ENCODE data around the gene NOX1. TPM values are rescaled to one million over a fixed set of nuclear protein-coding genes. Genes with fewer than 3 reads are reported as not detected.
"Not testable (repeated sequence)": the region's sequence is repeated elsewhere in the genome, so short reads cannot be mapped to it uniquely, and the experiment has no call there.

Gene NOX1
- total RNA-seq, 1 experiment from 2014 or later, result not detected

- in situ Hi-C loops (cut with HindIII; ENCODE audit: low pct_unique_long_range_greater_than_20kb, low sequenced_read_pairs), result no loop called here
- no peak for DNase-seq (ENCODE audit: low read depth)
Observed at GRCh38 chrX:100830143-100830542, 44.0 kb downstream of the NOX1 start.

GRCh38 chrX:100829730-100830129, 44.4 kb downstream of the NOX1 start:
- no peak for DNase-seq (ENCODE audit: low read depth)

GRCh38 chrX:100819837-100820666, 54.1 kb downstream of the NOX1 start, which contains the start of gene CSTF2:
TSS of gene CSTF2 (plus strand) at chrX:100820391. CDS start at chrX:100820417, 26 bp downstream.
- in situ Hi-C loops (cut with HindIII; ENCODE audit: low pct_unique_long_range_greater_than_20kb, low sequenced_read_pairs), result no loop called here
- DNase-seq (ENCODE audit: low read depth), result peak; percentile 78

More at GRCh38 chrX:100829730-100830129, 44.4 kb downstream of the NOX1 start:
- in situ Hi-C loops (cut with HindIII; ENCODE audit: low pct_unique_long_range_greater_than_20kb, low sequenced_read_pairs), result no loop called here

GRCh38 chrX:100819534-100819836, 54.7 kb downstream of the NOX1 start:
- in situ Hi-C loops (cut with HindIII; ENCODE audit: low pct_unique_long_range_greater_than_20kb, low sequenced_read_pairs), result no loop called here
- no peak for DNase-seq (ENCODE audit: low read depth)

- in situ Hi-C loops (cut with HindIII; ENCODE audit: low pct_unique_long_range_greater_than_20kb, low sequenced_read_pairs), result no loop called here
- DNase-seq (ENCODE audit: low read depth), result no peak
Observed at GRCh38 chrX:100817340-100817739, 56.8 kb downstream of the NOX1 start.

- in situ Hi-C loops (cut with HindIII; ENCODE audit: low pct_unique_long_range_greater_than_20kb, low sequenced_read_pairs), result no loop called here
- DNase-seq (ENCODE audit: low read depth), result no peak
Observed at GRCh38 chrX:100812216-100813158, 61.7 kb downstream of the NOX1 start.

- in situ Hi-C loops (cut with HindIII; ENCODE audit: low pct_unique_long_range_greater_than_20kb, low sequenced_read_pairs); DNase-seq (ENCODE audit: low read depth): not testable (repeated sequence)
Observed at GRCh38 chrX:100808265-100808664, 65.9 kb downstream of the NOX1 start.

- in situ Hi-C loops (cut with HindIII; ENCODE audit: low pct_unique_long_range_greater_than_20kb, low sequenced_read_pairs), result no loop called here
Observed at GRCh38 chrX:100804780-100805179, 69.4 kb downstream of the NOX1 start.

GRCh38 chrX:100802843-100803242, 71.3 kb downstream of the NOX1 start:
- DNase-seq (ENCODE audit: low read depth), result no peak
- in situ Hi-C loops (cut with HindIII; ENCODE audit: low pct_unique_long_range_greater_than_20kb, low sequenced_read_pairs), result no loop called here

More at GRCh38 chrX:100804780-100805179, 69.4 kb downstream of the NOX1 start:
- no peak for DNase-seq (ENCODE audit: low read depth)

GRCh38 chrX:100798484-100799214, 75.5 kb downstream of the NOX1 start:
- no peak for DNase-seq (ENCODE audit: low read depth)
- in situ Hi-C loops (cut with HindIII; ENCODE audit: low pct_unique_long_range_greater_than_20kb, low sequenced_read_pairs), result no loop called here

GRCh38 chrX:100797359-100797758, 76.8 kb downstream of the NOX1 start:
- DNase-seq (ENCODE audit: low read depth), result no peak
- in situ Hi-C loops (cut with HindIII; ENCODE audit: low pct_unique_long_range_greater_than_20kb, low sequenced_read_pairs), result no loop called here

- in situ Hi-C loops (cut with HindIII; ENCODE audit: low pct_unique_long_range_greater_than_20kb, low sequenced_read_pairs); DNase-seq (ENCODE audit: low read depth): not testable (repeated sequence)
Observed at GRCh38 chrX:100796371-100796770, 77.8 kb downstream of the NOX1 start.

Other genes with a start within 250 kb of the NOX1 start
- gene TSPAN6, start 237.6 kb downstream of the NOX1 start, total RNA-seq (2014; rRNA removed; shearing (Covaris generic); ENCODE audit: low replicate concordance), result 16.9 and 39.9 TPM in 2 replicates
- gene SRPX2, start 230.2 kb downstream of the NOX1 start, total RNA-seq (2014; rRNA removed; shearing (Covaris generic); ENCODE audit: low replicate concordance), result 5.8 and 11.2 TPM in 2 replicates
- 0.23 and 1.2 TPM in 2 replicates for gene SYTL4, start 142.2 kb downstream of the NOX1 start, total RNA-seq (2014; rRNA removed; shearing (Covaris generic); ENCODE audit: low replicate concordance)
- gene CSTF2, start 54.0 kb downstream of the NOX1 start, total RNA-seq (2014; rRNA removed; shearing (Covaris generic); ENCODE audit: low replicate concordance), result 28.2 and 28.9 TPM in 2 replicates
- 0.06 and 0.30 TPM in 2 replicates for gene XKRX, start 54.6 kb upstream of the NOX1 start, total RNA-seq (2014; rRNA removed; shearing (Covaris generic); ENCODE audit: low replicate concordance)
- gene ARL13A, start 95.3 kb upstream of the NOX1 start, total RNA-seq (2014; rRNA removed; shearing (Covaris generic); ENCODE audit: low replicate concordance), result not detected in 2 replicates
- gene TRMT2B, start 177.8 kb upstream of the NOX1 start, total RNA-seq (2014; rRNA removed; shearing (Covaris generic); ENCODE audit: low replicate concordance), result 15.2 and 19.2 TPM in 2 replicates
- gene TMEM35A, start 204.5 kb upstream of the NOX1 start, total RNA-seq (2014; rRNA removed; shearing (Covaris generic); ENCODE audit: low replicate concordance), result not detected in 2 replicates
- 22.3 and 22.5 TPM in 2 replicates for gene CENPI, start 223.8 kb upstream of the NOX1 start, total RNA-seq (2014; rRNA removed; shearing (Covaris generic); ENCODE audit: low replicate concordance)